ENCODE data around the gene DCLK1.

- TF ChIP-seq CTCF (IDR thresholded peaks at IDR 0.05) = no peak
- no peak for TF ChIP-seq POLR2A (IDR thresholded peaks at IDR 0.05)
- TF ChIP-seq EP300 (IDR thresholded peaks at IDR 0.05) = no peak
Measured at GRCh38 chr13:35770756-35771297, 360.4 kb downstream of the DCLK1 start.
